Stimulated activated CD8-positive, alpha-beta memory T cell treated with anti-CD3 and anti-CD28 coated beads, Interleukin-12 subunit alpha, Interleukin-12 subunit beta, amount 100 ng/mL, for 4 hours (primary cell): ENCODE results near the gene GPD1L.
A peak's percentile ranks its signal among the peaks of the same experiment; 100 is the strongest.
"Not testable (repeated sequence)": the region's sequence is repeated elsewhere in the genome, so short reads cannot be mapped to it uniquely, and the experiment has no call there.

Experiments
- DNase-seq: peaks from one replicate; pipeline ENCODE4 v3.0.0-alpha.2; 2020; ENCODE audit warnings: low read depth

Gene GPD1L

GRCh38 chr3:32106132-32106928, at the start of gene GPD1L:
Gene GPD1L, plus strand, starts transcription at chr3:32106620. Its CDS starts 92 bp downstream, at chr3:32106712.
- peak; percentile 90 for DNase-seq

- not testable (repeated sequence) for DNase-seq
Measured at GRCh38 chr3:32058465-32058864, 48.0 kb upstream of the GPD1L start.

DNA sequence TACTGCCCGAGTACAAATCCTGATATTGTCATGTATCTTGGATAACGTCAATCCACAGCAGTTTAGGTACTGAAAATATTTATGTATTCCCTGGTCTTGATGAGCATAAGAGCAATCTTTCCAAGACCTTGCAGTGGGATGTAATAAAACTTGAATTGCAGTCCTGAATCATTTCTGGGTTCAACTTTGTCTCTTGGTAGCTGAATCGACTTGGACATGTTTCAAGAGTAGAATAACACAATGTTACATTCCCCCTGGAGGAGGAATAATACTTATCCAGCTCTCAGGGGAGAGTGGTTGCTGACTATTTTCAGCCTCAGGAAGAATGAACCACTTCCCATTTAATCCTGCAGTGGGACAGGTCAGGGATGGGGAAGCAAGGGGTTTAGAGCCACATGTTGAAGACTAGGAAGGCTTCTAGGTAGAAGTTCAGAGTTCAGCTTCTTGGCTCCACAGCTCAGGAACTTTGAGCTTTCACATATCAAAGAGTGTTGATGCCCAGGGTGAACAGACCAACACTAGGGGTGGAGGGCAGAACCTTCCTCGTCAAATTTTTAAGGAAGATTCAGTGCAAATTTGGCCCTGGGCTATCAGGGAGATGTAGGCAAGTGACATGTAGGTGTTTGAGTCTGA, 43.4 kb upstream of the GPD1L start:
- DNase-seq, result no peak

GRCh38 chr3:32066686-32067085, 39.7 kb upstream of the GPD1L start:
- DNase-seq, result no peak

- not testable (repeated sequence) for DNase-seq
Measured at GRCh38 chr3:32074194-32074593, 32.2 kb upstream of the GPD1L start.

GRCh38 chr3:32076566-32076965, 29.9 kb upstream of the GPD1L start:
- no peak for DNase-seq

DNA sequence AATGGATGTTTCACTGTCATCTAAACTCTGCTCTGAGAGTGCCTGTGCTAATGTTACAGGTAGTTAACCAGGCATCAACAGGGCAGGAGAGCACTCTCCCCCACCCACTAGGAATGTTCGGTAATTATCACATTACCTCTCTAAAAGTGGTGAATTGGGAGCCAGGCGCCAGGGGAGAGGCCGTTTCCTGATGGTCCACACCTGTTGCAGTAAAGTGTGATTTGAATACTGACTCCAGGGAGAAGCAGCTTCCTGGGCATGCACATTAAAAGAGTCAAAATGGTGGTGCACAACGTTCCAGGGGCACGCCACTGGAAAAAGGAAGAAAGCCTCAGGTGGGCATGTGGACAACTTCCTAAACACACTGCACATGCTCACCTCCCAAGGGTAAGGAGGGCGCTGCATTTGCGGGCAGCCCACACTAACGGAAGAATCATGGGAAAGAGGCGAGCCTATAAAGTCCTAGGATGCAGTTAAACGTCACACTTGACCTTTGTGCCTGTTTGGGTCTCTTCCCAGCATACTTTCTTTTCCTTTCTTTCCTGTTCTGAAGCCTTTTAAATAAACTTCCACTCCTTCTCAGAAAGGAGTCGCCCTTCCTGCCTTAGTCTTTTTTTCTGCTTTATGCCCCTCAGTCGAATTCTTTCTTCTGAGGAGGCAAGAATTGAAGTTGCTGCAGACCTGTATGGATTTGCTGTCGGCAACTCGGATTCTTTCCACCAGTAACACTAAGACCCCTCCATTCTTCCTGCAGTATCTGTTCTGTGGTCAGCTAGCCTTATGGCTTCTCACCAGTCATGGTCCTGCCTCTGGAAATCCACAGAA, 28.9 kb upstream of the GPD1L start:
- no peak for DNase-seq

DNA sequence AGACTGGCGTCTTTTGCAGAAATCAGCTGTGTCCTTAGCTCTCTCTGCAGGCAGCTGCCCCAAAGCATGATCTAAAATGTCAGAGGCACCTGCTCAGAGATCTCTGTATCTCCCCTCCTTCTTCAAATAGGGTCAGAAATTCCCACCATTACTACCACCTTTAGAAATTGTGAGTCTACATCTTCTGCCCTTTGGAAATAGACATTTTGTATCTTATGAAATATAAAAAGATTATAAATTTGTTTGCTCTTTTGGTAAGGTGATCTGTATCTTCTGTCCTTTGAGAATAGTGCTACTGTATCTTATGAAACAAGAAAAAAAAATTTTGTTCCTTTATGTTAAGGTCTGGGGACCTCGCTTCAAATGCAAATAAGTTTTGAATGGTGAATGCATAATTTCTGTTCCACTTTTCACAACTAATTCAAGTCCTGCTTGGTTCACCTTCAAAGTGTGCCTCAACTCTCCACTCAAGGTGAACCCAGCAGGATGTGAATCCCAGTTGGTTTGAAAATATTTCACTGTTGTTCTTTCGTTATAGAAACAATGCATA, 28.3 kb upstream of the GPD1L start:
- DNase-seq, result no peak

- DNase-seq, result no peak
Measured at GRCh38 chr3:32078864-32079263, 27.6 kb upstream of the GPD1L start.

DNA sequence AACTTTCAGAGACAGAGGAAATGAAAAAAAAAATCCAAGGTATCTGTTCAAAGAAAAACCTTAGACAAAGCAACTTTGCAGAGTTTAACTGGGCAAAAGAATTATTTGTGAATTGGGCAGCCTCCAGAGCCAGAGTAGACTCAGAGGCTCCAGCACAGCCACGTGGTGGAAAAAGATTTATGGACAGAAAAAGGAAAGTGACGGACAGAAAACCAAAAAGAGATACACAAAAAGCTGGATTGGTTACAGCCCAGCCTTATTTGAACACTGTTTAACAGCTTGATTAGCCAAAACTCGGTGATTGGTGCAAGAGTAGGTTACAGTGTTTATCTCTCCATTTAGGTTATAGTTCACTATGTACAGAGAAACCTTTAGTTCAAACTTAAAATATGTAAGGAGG, 23.7 kb upstream of the GPD1L start:
- no peak for DNase-seq

- DNase-seq, result no peak
Measured at GRCh38 chr3:32083702-32084270, 22.6 kb upstream of the GPD1L start.

DNA sequence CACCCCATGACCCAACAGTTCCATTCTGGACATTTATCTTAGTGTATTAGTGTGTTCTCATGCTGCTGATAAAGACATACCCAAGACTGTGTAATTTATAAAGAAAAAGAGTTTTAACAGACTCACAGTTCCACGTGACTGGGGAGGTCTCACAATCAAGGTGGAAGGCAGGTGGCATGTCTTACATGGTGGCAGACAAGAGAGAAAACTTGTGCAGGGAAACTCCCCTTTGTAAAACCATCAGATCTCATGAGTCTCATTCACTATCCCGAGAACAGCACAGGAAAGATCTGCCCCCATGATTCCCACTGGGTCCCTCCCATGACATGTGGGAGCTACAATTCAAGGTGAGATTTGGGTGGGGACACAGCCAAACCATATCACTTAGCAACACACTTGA, 21.6 kb upstream of the GPD1L start:
- DNase-seq, result no peak

- DNase-seq, result no peak
Measured at GRCh38 chr3:32086464-32086863, 20.0 kb upstream of the GPD1L start.

GRCh38 chr3:32089476-32089875, 16.9 kb upstream of the GPD1L start:
- no peak for DNase-seq

DNA sequence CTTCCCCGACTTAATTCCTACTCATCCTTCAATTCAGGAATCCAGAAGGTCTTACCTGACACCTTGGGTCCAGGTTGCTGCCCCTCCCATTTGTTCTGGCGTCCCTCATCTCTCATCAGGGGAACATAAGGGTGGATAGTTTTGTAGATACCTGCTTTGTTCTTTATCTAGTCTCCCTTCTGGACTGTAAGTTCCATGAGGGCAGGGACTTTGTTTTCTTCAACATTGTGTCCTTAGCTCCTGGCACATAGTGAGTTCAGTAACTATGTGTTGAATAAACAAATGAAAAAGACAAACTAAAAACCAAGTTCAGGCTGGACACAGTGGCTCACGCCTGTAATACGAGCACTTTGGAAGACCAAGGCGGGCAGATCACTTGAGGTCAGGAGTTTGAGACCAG, 13.2 kb upstream of the GPD1L start:
- no peak for DNase-seq

GRCh38 chr3:32095431-32095830, 11.0 kb upstream of the GPD1L start:
- DNase-seq, result no peak

GRCh38 chr3:32097768-32098167, 8.7 kb upstream of the GPD1L start:
- no peak for DNase-seq

GRCh38 chr3:32098528-32098927, 7.9 kb upstream of the GPD1L start:
- no peak for DNase-seq

GRCh38 chr3:32100465-32100864, 6.0 kb upstream of the GPD1L start:
- no peak for DNase-seq

DNA sequence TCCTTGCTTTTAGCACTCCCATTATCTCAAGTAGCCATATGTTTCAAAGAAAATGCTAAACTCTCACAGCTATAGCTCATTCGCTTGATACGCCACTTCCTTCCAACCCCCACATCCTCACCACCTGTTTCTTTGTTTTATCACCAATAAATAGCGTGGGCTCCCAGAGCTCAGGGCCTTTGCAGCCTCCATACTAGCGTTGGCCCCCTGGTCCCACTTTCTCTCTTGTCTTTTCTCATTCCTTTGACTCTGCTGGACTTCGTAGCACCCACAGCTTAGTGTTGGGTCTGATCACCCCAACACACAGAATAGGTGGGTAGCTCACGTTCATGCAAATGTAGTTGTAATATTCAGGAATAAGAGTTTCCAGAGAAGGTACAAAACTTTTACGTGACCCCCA, 4.1 kb upstream of the GPD1L start:
- no peak for DNase-seq

DNA sequence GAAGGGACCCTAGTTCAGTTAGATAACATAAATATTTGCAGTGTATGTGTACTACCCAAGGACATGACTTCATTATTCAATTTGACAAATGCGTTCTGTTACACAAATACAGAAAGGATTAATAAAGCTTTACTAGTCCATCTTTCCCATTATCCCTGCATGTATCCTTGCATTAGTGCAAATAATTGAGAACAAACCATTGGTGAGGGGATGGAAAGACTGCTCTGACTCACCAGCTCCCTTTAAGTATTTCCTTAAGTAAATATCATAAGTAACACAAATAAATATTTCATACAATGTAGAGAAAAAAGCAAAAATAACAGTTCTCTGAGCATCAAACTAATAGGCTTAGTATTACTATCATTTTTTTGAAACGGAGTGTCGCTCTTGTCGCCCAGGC, 1.9 kb upstream of the GPD1L start:
- DNase-seq, result no peak
